GM18909 (cell line): ENCODE data around the gene SMARCD1.

ENCODE experiments used
- ATAC-seq: cut with Tn5 transposase; IDR thresholded peaks from one replicate; pipeline ENCODE4 v1.9.1; 2021; ENCODE audit warnings: mild to moderate bottlenecking; ENCODE audit not compliant: unreplicated experiment, poor library complexity

SMARCD1 gene

DNA sequence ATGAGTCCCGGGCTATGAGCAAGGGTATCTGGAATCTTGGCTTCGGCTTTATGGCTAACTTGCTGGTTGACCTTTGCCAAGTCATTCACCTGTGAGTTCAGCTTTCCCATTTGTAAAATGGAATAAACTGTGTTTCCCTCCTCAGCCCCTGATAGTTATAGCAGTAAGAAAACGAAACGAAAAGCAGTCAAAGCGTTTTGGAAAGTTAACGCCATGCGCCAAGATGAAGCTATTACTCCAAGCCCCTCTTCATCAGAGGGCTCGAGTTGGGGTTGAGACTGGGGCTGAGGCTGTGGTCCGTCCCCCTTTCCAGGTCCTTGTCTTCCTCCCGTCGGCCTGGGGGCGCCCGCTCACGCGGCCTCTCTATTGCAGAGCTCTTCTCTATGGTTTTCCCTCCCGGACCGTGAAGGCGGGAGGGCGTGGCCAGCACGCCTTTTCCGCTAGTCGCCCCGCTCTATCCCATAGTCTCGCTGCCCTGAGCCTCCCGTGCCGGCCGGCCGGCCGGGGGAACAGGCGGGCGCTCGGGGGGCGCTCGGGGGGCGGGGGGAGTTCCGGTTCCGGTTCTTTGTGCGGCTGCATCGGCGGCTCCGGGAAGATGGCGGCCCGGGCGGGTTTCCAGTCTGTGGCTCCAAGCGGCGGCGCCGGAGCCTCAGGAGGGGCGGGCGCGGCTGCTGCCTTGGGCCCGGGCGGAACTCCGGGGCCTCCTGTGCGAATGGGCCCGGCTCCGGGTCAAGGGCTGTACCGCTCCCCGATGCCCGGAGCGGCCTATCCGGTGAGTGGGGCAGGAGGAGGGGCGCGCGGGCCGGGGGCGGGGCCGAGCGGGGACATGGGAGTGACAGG is at the start of gene SMARCD1:
Gene SMARCD1, plus strand, starts transcription at position 568 of the 840 bp plus-strand sequence. Its CDS starts 28 bp downstream, at position 596.
- peak; percentile 81 for ATAC-seq

- no peak for ATAC-seq
Measured at GRCh38 chr12:50038336-50038735, 46.8 kb upstream of the SMARCD1 start.

DNA sequence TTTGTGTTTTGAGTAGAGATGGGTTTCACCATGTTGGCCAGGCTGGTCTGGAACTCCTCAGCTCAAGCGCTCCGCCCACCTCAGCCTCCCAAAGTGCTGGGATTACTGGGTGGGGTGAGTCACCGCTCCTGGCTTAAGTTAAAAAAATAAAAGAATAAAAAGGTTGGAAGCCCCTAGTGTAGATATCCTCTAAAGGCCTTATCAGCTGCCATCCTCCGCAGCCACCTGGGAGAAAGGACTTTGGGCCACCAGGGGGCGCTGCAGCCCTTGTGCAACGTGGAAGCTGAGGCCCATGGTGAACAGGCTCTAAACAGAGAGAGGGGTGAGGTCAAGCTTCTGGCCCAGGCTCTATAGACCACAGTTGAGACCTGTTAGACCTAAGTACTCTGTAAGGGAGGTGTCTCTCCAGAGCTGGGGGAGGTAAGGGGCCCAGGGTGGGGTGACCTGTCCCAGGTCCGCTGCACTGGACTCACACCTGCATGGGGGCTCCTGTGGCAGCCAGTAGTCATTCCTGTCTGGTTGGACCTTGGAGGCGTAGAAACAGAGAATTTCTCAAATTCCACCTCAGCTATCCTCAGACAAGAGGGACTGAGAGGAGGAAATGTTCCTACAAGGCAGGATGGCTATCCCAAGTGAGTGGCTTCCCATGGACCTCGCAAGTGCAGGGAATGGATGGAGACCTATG is 45.8 kb upstream of the SMARCD1 start:
- ATAC-seq, result no peak

DNA sequence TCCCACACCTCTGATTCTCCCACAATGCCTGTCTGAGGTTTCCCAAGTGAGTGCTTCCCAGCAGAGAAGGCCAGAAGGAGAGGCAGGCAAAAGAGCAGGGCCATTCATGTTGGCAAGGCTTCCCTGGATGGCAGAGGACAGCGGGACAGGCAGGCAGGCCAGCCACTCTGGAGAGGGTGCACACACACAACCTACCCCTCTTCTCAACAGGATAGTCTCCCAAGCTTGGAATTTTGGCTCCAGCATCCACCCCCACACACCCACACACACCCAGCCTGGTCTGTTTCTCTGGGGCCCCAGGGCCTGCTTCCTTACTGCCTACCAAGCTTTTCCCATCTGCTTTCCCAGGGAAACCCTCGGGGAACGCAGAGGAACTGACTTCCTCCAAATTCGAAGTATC is 44.5 kb upstream of the SMARCD1 start:
- ATAC-seq, result no peak

DNA sequence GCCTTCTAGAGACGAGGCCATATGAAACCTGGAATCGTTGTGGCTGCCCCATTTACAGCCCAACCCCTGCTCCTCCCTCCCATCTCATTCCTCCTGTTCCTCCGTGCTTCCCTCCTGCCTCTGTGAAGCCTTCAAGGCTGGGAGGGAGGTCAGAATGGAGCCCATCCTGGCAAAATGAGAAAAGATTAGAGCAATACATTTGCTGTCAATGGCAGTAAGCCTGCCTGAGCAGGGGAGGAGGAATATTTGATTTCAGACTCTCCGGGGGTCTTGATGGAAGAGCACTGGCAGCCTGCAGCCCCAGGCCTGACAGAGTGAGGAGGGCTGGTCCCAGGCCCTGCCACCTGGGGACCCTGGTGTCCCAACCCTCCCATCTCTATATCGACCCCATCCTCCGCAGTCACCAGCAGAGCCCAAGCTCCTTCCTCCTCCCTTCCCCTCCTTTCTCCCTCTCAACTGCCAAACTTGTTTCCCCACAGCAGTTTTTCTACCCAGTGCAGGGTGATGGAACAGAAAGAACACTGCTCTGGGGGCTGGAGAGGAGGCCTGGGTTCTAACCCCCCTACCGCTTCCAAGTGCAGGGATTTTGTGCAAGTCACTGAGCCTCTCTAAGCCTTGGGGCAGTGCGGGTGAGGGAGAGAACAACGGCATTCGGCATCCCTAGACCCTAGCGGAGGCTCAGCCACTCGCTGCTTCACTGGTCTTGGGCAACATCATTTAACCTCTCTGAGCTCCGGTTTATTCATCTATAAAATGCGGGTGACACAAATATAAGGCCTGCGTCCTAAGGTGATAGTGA is 43.9 kb upstream of the SMARCD1 start:
- no peak for ATAC-seq

DNA sequence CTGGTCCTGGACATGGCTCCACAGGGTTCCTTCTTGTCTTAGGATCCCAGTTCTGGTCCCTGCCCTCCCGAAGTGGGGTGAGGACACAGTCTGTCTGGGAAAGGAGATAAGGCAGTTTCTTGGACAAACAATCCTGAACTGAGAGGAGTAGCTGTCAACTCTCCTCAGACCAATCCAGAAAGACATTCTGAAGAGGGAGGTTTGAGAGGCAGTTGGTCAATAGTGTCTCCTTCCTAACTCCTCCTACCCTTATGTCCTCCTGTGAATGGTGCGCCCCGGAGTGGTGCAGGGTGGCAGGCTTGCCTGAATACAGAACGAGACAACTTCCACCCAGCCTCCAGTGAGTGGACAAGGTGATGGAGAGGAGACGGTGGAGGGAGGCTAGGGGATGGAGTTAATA is 43.2 kb upstream of the SMARCD1 start:
- ATAC-seq, result no peak

- no peak for ATAC-seq
Measured at GRCh38 chr12:50042693-50043092, 42.4 kb upstream of the SMARCD1 start.

GRCh38 chr12:50043308-50043707 is 41.8 kb upstream of the SMARCD1 start:
- no peak for ATAC-seq

GRCh38 chr12:50043854-50044253 is 41.3 kb upstream of the SMARCD1 start:
- no peak for ATAC-seq

GRCh38 chr12:50047693-50048250 is 37.4 kb upstream of the SMARCD1 start:
- no peak for ATAC-seq

- no peak for ATAC-seq
Measured at GRCh38 chr12:50049254-50050118, 35.7 kb upstream of the SMARCD1 start.

DNA sequence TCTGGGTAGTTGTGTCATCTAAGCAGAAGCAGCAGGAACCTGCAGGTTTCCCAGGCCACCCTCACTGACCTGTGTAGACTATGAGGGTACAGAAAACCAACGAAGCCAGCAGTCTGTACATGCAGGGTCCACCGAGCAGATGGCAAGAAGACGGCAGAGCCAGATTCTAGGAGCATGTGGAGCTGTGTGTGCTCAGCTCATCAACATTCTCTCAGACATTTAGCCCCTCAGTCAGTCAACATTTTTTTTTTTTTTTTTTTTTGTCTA is 35.1 kb upstream of the SMARCD1 start:
- ATAC-seq, result no peak

GRCh38 chr12:50050410-50051098 is 34.6 kb upstream of the SMARCD1 start:
- ATAC-seq, result no peak

DNA sequence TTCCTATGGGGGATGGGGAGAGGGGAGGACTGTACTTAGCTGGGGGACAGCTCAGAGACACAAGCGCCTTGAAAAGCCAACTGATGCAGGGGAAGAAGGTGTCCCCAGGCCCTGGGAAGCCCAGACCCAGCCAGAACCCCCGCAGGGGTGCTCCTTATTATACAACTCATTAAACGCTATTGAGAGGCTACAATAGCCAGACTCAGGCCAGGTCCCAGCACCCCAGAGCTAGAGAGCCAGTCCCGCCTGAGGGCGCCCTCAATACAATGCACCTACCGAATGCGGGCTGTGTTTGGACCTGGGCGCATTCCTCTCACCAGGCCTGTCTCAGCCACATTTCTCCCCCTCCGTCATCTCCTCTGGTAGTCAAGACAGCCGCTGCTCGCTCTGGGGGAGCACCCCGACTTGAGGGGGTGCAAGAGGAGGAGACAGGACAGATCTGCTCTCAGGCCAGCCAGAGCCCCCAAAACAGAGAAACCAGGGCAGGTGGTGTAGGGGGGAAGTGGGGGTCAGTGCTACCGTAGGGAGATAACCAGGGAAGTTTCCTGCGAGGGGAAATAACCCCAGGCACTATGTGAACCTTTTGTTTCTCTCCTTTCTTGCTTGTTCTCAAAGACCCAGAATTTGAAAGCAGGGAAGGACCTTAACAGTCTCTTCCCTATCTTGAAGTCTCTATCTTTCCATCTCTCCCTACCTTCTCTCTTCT is 33.9 kb upstream of the SMARCD1 start:
- ATAC-seq, result no peak

GRCh38 chr12:50052544-50052943 is 32.6 kb upstream of the SMARCD1 start:
- no peak for ATAC-seq

DNA sequence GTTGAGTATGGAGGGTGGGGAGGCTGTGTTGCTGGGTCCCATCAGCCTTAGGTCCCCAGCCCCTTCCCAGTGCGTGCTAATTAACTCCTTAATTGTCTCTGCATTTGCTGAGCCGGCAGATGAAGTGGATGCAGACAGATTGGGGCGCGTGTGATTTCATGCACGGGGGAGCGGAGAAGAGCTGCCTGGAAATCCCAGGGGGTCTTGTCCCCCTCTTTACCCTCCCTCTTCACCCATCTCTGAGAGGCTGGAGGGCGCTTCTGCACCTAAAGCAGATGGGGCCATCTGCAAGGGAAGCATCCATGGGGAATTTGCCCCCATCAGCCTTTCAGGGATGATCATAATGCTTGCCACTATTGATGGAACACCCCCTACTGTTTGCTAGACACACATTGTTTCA is 32.2 kb upstream of the SMARCD1 start:
- no peak for ATAC-seq

DNA sequence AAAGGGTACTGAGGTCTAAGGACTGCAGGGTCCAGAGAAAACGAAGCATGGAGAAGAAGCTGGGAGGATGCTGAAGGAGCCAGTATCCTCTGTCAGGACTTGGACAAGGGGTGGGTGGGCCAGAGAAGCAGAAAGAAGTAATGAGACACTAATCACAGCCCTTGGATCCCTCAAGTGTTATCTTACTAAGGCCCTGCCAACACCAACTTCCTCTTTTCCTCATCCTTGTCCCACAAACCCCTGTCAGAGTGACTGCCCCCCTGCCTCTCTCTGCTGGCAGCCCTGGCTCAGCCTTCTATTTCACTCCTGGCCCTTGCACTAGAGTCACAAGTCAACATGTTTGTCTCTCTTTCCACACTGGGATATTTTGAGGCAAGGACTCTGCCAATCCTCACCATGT is 31.6 kb upstream of the SMARCD1 start:
- ATAC-seq, result no peak

- ATAC-seq, result peak; percentile 58
Measured at GRCh38 chr12:50055831-50056638, 29.1 kb upstream of the SMARCD1 start.
